Hypothalamus (tissue), 51 donors: ENCODE data around the gene GPRC5C.
A peak's percentile ranks its signal among the peaks of the same experiment; 100 is the strongest.
"Not testable (repeated sequence)": the region's sequence is repeated elsewhere in the genome, so short reads cannot be mapped to it uniquely, and the experiment has no call there.

Experiments
- DNase-seq, 51 donors: peaks; one replicate each; lab custom pipeline; 2025; lab: John Stamatoyannopoulos, UW

The GPRC5C gene

GRCh38 chr17:74404789-74405188, 27.1 kb upstream of the GPRC5C start:
- no peak for DNase-seq

GRCh38 chr17:74405311-74405710, 26.6 kb upstream of the GPRC5C start:
- DNase-seq: not testable (repeated sequence)

DNA sequence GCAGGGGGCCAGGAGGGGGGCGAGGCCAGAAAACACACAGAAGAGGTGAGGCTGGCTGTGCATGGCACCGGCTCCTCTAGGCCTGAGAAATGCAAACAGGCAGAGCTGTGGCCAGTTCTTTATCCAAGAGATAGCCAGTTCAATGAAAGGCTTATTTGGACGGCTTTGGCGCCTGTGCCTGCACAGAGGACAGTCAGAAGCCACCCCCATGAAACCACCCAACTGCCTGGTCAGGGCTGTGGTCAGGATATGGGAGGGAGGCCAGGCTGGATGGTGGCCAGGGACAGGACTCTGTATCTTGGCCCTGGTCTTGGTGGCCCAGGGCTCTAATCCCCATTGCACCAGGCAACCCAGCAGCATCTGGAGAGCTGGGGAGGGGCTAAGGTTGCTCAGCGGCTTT, 24.5 kb upstream of the GPRC5C start:
- no peak for DNase-seq

DNA sequence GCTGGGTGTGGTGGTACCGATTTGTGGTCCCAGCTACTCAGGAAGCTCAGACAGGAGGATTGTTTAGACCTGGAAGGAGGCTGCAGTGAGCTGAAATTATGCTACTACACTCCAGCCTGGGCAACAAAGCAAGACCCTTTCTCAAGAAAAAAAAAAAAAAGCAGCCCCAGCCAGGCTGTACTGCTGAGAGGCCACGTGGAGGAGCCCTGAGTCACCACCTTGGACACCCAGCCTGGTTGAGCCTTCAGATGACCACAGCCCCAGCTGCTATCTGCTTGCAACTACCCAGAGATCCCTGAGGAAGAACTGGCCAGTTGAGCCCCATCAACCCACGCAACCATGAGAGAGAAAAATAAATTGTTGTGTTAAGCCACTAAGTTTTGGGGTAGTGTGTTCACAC, 23.6 kb upstream of the GPRC5C start:
- no peak for DNase-seq

- DNase-seq: no peak
Observed at GRCh38 chr17:74408815-74409214, 23.1 kb upstream of the GPRC5C start.

GRCh38 chr17:74410001-74410443, 21.9 kb upstream of the GPRC5C start:
- DNase-seq: no peak

DNA sequence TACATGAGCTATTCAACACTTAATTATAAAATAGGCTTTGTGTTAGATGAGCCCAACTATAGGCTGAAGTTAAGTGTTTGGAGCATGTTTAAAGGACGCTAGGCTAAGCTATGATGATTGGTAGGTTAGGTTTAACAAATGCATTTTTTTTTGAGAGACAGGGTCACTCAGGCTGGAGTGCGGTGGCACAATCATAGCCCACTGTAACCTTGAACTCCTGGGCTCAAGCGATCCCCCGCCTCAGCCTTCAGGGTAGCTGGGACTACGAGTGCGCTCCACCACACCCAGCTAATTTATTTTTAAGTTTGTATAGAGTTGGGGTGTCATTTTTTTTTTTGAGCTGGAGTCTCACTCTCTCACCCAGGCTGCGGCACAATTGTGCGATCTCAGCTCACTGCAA, 19.3 kb upstream of the GPRC5C start:
- no peak for DNase-seq

DNA sequence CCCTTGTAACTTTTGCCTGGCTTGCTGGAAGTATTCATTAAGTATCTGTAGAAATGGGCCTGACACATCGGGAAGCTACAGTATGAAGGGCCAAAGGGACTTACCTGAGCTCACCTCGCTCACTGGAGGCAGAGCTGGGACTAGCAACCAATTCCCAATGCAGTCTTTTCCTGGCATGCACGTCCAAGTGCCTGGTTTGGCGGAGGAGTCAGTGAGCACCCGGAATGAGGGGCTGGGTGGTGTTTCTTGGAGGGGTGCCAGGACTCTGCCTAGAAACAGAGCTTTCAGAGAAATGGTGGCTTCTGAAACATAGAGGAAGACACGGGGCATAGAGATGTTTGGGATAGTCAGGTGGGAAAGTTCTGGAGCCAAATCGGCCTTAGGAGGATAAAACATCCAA, 18.4 kb upstream of the GPRC5C start:
- no peak for DNase-seq

DNA sequence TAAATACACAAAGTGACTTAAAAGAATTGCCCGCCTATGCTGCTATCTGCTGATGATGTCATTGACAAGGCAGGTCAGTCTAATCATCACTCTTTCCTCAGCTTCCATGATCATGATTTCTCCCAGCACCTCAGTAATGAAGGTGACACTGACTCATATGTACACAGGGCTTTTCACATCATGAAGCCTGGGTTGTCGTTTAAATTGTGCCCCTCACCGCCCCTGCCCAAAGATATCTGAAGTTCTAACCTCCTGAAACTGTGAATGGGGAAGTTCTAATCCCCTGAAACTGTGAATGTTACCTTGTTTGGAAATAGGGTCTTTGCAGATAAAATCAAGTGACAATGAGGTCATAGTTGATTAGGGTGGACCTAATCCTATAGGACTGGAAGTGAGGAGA, 17.4 kb upstream of the GPRC5C start:
- no peak for DNase-seq

DNA sequence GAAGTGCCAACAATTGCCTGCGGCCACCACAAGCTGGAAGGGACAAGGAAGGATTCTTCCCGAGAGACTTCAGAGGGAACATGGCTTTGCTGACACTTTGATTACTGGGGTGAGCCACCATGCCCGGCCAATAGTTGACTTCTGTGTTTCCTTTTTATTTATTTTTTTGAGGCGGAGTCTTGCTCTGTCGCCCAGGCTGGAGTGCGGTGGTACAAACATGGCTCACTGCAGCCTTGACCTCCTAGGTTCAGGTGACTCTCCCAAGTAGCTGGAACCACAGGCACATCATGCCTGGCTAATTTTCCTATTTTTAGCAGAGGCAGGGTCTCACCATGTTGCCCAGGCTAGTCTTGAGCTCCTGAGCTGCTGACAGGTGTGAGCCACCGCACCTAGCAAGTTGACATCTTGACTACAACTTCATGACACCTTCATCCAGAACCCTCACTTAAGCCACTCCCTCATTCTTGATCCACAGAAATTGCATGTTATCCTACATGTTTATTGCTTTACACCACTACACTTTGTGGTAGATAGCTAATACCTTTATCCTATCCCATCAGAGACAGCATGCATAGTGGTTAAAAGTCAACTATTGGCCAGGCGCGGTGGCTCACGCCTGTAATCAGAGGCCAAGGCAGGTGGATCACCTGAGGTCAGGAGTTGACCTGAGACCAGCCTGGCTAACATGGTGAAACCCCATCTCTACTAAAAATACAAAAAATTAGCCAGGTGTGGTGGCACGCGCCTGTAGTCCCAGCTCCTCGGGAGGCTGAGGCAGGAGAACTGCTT, 16.1 kb upstream of the GPRC5C start:
- no peak for DNase-seq

DNA sequence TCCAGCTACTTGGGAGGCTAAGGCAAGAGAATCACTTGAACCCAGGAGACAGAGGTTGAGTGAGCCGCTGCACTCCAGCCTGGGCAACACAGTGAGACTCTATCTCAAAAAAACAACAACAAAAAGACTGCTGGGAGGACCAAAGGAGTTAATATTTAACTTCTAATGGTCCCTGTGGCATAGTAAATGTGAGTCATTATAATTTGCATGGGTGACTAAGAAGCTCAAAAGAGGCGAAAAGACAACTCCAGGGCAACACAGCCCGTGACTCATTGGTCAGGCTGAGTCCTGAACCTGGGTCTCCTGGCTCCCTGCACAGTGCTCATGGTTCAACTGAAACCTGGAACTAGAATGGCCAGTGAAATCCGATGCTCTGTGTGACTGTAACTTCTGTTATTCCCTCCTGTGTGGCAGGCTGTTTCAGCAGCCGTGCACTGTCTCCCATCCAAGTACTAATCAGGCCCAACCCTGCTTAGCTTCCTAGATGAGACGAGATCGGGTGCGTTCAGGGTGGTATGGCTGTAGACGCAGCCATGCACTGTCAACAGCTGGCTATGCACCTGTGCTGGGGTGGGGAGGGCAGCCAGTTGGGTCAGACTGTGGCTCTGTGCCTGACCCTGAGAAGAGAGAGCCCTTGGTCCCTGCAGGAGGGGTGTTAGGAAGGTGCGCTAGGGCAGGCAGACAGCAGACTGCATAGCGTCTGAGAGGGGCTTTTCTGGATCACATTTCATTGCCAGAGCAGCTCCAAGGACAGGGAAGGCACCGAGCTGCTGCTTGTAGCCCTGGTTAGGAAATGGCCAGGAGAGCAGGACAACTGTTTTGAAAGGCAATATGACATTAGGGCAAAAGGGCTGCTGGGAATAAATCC, 14.5 kb upstream of the GPRC5C start:
- DNase-seq: no peak

GRCh38 chr17:74419928-74420411, 11.9 kb upstream of the GPRC5C start:
- DNase-seq: no peak

DNA sequence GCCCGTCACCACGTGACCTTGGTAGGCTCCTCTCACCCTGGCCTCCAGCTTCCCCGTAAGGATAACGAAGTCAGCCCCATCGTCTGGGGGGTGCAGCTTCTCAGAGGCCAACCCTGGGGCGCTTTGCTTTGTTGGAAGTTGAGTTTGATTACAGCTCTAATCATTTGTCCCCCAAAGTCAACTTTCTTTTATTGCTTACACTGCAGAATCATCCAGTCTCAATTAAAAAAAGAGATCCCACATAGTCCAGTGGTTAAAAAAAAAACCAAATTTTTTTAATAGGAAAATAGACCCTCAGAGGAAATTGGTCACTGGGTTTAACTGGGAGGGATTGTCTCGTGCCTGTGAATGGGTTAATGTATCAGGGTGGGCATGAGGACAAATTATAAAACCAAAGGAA, 7.8 kb upstream of the GPRC5C start:
- DNase-seq: no peak

DNA sequence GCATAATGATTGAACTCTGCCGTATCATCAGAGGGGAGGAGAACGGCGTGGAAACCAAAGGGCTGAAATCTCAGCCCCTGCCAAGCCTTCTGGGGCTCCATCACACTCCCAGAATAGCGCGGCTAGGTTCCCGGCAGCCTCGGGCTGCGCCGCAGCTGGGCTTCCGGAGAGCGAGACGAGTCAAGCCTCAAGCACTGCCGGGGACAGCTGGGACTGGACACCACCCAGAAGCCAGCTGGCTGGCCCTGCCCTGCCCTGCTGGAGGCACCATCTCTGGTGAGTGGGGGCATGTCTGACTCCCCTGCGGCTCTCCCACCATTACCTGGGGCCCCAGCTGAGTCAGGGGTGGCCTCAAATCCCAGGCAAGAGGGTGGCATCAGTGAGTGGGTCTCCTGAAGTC, 7.2 kb upstream of the GPRC5C start:
- DNase-seq: no peak

DNA sequence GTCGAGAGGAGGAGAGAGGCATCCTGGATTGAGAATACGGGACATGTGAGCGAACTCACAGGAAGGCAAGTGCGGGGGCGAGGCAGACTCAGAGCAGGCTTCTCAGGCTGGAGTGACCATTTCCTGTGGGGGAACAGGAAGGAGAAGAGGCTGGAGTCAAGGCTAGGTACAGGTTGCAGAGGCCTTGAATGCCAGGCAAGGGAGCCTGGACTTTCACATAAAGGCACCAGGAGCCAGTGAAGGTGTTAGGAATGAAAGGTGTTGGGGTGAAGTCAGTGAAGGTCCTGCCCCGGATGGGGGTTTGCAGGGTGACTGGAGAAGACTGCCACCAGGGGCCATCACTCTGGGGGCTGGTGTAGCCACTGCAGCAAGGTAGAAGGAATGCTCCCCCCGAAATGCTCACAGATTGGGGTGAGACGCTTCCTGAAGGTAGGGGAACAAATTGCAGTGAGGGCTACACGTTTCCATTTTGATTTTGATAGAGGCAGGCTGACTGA, 5.3 kb upstream of the GPRC5C start:
- no peak for DNase-seq

DNA sequence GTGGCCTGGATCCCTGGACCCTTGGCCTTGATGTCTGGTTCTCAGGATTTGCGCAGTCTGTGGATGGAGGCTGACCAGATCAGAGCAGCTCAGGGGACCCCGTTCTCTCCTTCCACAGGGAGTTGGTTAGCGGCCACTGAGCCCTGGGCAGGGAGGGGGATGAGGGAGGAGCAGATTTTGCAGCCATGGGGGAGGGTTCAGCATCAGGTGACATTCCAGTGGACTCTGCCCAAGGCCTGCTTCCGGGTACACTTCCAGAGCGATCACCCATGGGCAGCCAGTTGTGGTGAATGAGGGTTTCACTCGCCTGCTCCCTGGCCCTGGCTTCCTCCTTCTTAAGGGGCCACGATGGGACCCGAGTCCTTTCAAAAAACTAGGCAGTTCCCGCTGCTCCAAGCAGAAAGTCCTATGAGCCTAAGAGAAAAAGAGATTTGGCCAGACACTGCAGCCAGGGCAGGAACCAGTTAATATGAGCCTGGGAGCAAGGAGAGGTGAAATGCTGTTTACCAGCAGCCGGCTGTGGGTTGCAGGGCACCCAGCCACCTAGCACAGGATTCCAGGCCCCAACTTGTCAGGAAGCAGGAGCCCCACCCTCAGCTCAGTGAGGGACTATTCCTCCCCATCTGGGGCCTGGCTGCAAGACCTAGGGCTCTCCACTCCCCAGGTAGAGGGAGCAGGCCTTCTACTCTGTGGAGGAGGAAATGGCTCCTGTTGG, 4.7 kb upstream of the GPRC5C start:
- peak in 10 of 51 donors; percentile 10 to 42 (median 24) for DNase-seq

DNA sequence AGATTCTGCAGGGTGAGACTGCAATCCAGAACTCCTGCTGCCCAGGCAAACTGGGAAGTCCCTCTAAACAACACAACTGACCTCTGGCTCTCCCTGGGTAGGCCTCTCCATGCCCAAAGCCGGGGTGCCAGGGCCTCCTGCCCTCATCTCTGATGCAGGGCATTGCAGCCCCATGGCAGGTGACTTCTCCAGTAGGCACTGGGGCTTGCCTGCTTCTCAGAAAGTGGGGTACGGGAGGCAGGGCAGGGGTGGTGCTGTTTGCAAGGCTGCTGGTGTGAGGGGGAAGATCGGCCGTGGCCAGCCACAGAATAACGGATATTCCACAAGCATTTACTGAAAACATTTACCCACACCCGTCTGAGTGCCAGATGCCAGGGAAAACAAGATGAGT, 4.1 kb upstream of the GPRC5C start:
- DNase-seq: no peak

DNA sequence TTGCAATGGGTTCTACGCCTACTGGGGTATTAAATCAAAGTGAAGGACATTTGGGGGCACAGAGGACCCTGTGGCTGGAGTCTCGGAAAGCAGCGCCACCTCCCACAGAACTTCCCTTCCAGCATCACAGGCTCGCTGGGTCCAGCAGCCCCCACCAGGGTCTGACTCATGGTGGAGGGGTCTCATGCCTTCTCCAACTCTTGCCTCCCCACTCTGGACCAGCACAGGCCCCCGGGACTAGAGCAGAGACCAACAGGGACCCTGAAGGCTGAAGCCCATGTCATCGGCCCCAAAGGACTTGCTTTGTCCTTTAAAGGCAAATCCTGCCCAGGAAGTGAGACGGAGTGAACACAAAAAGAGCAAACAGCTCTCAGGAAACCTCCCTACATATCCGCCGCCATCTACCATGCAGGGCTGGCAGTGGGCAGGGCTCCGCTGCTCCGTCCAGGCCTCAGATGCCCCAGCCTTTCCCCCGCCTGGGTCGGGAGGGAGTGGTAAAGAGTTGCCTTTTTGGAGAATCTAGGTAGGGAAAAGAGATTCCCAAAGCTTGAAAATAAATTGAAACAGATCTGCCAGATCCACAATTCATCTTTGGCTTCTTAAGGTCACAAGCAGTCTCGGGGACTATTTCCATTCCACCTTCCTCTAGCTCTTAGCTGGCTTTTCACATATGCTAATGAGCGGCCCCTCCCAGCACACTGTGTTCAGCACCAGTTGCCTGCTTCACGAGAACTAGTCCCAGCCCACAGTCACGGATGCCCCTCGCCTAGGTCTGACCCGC, 2.1 kb upstream of the GPRC5C start:
- DNase-seq: no peak

- peak in 2 of 51 donors; percentile 46 to 48 for DNase-seq
Observed at GRCh38 chr17:74430385-74430705, 1.5 kb upstream of the GPRC5C start.
